HEK293T (cell line): ENCODE results near the gene PLD1.

Experiments used
- CTCF ChIA-PET: fragments of 350-600 bp; formaldehyde crosslinking; extraction: SDS; loops from one replicate; lab custom pipeline; 2021; ENCODE audit warnings: antibody characterized with exemption, inconsistent platforms; lab: Yijun Ruan, JAX
- POLR2A ChIA-PET: fragments of 350-600 bp; formaldehyde crosslinking; extraction: SDS; loops from one replicate; lab custom pipeline; 2020; ENCODE audit warnings: antibody characterized with exemption, inconsistent platforms; lab: Yijun Ruan, JAX
- DNase-seq: peaks from one replicate; pipeline ENCODE4 v3.0.0; 2012; ENCODE audit warnings: mixed read lengths; ENCODE audit errors: extremely low spot score
- ARNT ChIP-seq: fragments of 450-650 bp; IDR thresholded peaks from 2 replicates; pipeline ENCODE4 v1.6.1; 2017; ENCODE audit warnings: mild to moderate bottlenecking
- BHLHE40 ChIP-seq: fragments of 450-650 bp; IDR thresholded peaks from 2 replicates; pipeline ENCODE4 v1.6.1; 2016; ENCODE audit warnings: mild to moderate bottlenecking, moderate library complexity, borderline replicate concordance
- CTBP1 ChIP-seq: fragments of 450-650 bp; IDR thresholded peaks from 2 replicates; pipeline ENCODE4 v1.6.1; 2016; ENCODE audit warnings: borderline replicate concordance
- ELF4 ChIP-seq: fragments of 450-650 bp; IDR thresholded peaks from 2 replicates; pipeline ENCODE4 v1.6.1; 2017; ENCODE audit warnings: antibody characterized with exemption
- FOXA1 ChIP-seq: fragments of 450-650 bp; IDR thresholded peaks from 2 replicates; pipeline ENCODE4 v1.6.1; 2016; ENCODE audit warnings: mild to moderate bottlenecking
- FOXK2 ChIP-seq: fragments of 450-650 bp; IDR thresholded peaks from 2 replicates; pipeline ENCODE4 v1.6.1; 2016; ENCODE audit warnings: mild to moderate bottlenecking
- FOXM1 ChIP-seq: fragments of 450-650 bp; IDR thresholded peaks from 2 replicates; pipeline ENCODE4 v1.6.1; 2017; ENCODE audit warnings: mild to moderate bottlenecking, borderline replicate concordance
- HDGF ChIP-seq: fragments of 450-650 bp; IDR thresholded peaks from 2 replicates; pipeline ENCODE4 v1.6.1; 2017; ENCODE audit warnings: antibody characterized with exemption, borderline replicate concordance
- L3MBTL2 ChIP-seq: fragments of 450-650 bp; conservative IDR thresholded peaks from 2 replicates; pipeline ENCODE4 v1.6.1; 2016; ENCODE audit warnings: mild to moderate bottlenecking
- LEF1 ChIP-seq: fragments of 450-650 bp; IDR thresholded peaks from 2 replicates; pipeline ENCODE4 v1.6.1; 2017; ENCODE audit warnings: mild to moderate bottlenecking, borderline replicate concordance
- NFRKB ChIP-seq: fragments of 450-650 bp; IDR thresholded peaks from 2 replicates; pipeline ENCODE4 v1.6.1; 2016; ENCODE audit warnings: mild to moderate bottlenecking, moderate library complexity
- SP1 ChIP-seq: fragments of 450-650 bp; IDR thresholded peaks from 2 replicates; pipeline ENCODE4 v1.6.1; 2017
- SUZ12 ChIP-seq: fragments of 450-650 bp; IDR thresholded peaks from 2 replicates; pipeline ENCODE4 v1.6.1; 2016; ENCODE audit warnings: mild to moderate bottlenecking
- TARDBP ChIP-seq: fragments of 450-650 bp; IDR thresholded peaks from 2 replicates; pipeline ENCODE4 v1.6.1; 2016
- ZNF384 ChIP-seq: fragments of 450-650 bp; IDR thresholded peaks from 2 replicates; pipeline ENCODE4 v1.6.1; 2016
- TF ChIP-seq, protein P1 (sequence below): fragments of 450-650 bp; IDR thresholded peaks from 2 replicates; pipeline ENCODE4 v1.6.1; 2016

PLD1 gene

DNA sequence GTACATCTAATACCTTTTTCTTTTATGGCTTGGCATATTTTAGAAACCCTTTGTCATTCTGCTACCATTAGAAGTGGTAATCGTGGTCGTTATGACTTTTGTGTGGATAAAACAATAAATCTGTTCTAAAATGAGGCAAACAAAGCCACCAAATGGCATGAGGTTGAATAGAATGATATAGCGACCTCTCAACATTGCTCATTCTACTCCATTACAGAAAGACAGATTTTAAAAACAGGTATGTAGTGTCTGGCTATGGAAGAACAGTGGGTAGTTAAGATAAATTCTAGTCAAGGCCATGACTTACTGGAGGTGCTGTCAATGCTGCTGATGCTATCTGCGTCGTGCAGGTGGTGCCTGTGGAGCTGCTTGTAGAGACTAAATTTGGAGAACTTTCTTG, 123.2 kb downstream of the PLD1 start:
- CTCF ChIA-PET = no interaction called here
- POLR2A ChIA-PET = no interaction called here
- no peak for DNase-seq
- no peak for TF ChIP-seq FOXK2
- TF ChIP-seq SP1 = no peak
- TF ChIP-seq LEF1 = no peak
- TF ChIP-seq FOXA1 = no peak
- TF ChIP-seq TARDBP = no peak
- no peak for TF ChIP-seq CTBP1

DNA sequence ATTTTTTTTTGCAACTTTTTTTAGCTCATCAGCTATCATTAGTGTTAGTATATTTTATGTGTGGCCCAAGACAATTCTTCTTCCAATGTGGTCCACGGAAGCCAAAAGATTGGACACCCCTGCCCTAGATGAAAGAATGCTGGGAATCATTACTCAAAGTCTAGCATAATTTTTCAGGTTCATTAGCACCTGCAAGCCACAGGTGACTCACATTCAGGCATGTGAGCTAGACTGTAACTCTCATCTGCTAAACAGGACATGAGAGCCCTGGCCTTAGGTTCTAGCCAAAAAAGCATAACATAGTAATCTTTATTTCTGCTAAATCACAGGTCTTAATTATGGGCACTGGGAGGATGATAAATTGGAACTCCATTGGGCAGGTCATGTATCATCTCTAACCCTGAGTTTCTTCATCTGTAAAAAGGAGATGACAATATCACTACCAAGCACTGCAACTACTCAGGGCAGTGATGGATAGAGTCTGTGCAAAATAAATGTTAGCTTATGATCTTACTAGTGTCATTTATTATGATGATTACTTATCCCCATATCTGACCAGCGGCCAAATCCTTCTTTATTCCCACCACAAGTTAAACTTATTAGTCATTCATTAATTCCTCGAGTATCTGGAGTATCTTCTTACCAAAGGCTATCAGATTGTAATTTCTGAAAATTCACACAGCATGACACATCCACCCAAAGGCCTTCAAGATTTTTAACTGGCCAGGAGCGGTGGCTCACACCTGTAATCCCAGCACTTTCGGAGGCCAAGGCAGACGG, 125.0 kb downstream of the PLD1 start:
- CTCF ChIA-PET = no interaction called here
- no peak for DNase-seq
- TF ChIP-seq FOXM1 (no peak), TARDBP (no peak), BHLHE40 (no peak), SUZ12 (no peak), SP1 (no peak), L3MBTL2 (no peak), NFRKB (no peak), ZNF384 (no peak), HDGF (no peak), FOXA1 (no peak), FOXK2 (no peak), ARNT (no peak), LEF1 (no peak), CTBP1 (no peak)
- TF ChIP-seq, protein P1, sequence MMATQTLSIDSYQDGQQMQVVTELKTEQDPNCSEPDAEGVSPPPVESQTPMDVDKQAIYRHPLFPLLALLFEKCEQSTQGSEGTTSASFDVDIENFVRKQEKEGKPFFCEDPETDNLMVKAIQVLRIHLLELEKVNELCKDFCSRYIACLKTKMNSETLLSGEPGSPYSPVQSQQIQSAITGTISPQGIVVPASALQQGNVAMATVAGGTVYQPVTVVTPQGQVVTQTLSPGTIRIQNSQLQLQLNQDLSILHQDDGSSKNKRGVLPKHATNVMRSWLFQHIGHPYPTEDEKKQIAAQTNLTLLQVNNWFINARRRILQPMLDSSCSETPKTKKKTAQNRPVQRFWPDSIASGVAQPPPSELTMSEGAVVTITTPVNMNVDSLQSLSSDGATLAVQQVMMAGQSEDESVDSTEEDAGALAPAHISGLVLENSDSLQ = no peak
- POLR2A ChIA-PET = no interaction called here

DNA sequence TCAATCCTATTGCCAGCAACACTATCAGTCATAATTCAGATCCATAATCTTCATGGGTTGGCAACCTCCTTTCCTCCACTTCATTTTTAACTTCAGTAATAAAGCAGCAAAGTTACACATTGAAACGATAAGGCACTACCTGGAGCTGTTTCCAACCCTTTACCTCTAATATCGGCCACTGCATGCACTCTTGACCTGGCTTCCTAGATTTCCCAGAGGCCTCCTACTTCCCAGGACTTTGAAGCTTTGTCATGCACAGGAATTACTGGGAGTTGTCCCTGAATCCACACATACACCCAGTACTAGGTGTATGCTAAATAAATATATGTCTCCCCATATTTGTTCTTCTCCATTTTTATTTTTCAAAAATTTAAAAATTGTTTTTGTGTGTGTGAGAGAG, 126.1 kb downstream of the PLD1 start:
- CTCF ChIA-PET = no interaction called here
- TF ChIP-seq TARDBP (no peak), BHLHE40 (no peak), SP1 (no peak), NFRKB (no peak), HDGF (no peak), SUZ12 (no peak)
- POLR2A ChIA-PET = no interaction called here
- DNase-seq = no peak

DNA sequence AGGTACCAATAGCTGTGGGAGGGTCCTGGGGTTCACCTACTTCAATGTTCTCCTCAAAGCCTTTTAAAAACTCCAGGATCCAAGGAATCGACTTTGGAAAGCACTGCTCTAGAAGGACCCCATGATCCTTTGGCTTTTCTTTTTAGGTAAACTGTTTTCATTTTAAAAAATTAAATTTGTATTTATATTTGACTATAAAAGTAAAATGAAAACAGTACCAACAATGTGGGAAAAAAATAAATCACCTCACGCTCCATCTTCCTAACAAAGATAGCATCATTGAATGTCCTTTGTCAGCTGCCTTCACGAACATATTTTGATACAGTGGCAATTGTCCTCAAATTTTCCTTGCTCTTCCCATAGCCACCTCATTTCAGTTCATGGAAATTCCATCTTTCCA, 127.5 kb downstream of the PLD1 start:
- CTCF ChIA-PET = no interaction called here
- TF ChIP-seq ZNF384 (no peak), ELF4 (no peak), BHLHE40 (no peak), SP1 (no peak), LEF1 (no peak), L3MBTL2 (no peak)
- TF ChIP-seq, protein P1 = no peak
- DNase-seq = no peak
- POLR2A ChIA-PET = no interaction called here

DNA sequence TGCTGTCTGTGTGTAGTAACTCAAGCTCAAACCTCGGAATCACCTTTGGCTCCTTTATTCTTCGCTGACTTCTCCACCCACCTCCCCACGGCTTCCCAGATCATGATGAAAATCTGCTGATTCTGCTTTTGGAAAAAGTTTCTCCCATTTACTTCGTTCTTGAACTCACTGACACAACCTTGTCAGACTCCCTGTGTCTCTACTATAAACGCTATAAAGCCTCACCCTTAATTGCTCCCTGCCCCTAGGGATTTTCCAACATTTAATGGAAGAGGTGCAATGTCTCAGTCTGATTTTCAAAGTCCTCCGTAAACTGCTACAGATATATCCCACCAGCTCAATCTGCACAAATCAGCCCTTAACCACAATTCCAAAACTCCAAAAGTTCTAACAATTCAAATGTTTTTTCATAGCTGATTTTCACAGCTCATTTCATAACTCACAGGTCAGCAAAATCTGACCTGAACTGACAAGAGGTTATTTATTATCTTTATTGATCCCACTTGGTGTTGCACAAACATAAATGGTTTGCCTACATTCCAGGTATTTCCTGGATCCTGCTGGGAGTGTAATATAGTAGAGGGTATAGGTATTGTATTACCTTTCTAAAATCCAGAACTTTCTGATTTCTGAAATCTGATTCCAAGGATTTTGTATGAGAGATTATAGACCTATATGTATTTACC, 129.4 kb downstream of the PLD1 start:
- ChIA-PET CTCF (no interaction called here), POLR2A (no interaction called here)

DNA sequence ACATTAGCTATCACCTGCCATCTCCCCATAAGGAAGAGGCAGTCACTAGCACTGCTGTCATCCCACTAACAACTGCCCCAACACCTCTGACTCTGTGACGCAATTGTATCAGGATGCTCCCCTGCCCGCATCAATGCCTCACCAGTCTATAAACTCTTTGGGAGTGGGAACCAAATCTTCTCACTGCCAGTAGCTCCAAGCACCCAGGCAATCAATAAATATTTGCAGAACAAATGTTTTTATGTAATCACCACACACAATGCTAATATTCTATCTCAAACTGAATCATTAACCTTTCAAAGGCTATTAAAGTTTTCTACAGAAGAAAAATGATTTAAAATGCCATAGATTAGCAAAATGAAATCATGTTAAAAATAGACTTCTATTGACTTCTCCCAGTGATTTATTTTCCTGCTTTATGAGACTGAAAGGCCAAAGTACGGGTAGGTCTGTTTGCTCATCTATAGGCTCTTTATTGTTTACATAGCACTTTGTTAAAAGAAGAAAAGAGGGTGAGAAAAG, 131.3 kb downstream of the PLD1 start:
- ChIA-PET CTCF (no interaction called here), POLR2A (no interaction called here)
- TF ChIP-seq FOXA1 (no peak), SUZ12 (no peak), CTBP1 (no peak), FOXM1 (no peak), BHLHE40 (no peak), NFRKB (no peak), SP1 (no peak), FOXK2 (no peak), L3MBTL2 (no peak)
- TF ChIP-seq, protein P1 = no peak

More for the DNA sequence above, 129.4 kb downstream of the PLD1 start:
- TF ChIP-seq, protein P1 = peak; percentile 76
- TF ChIP-seq LEF1 = no peak
- no peak for DNase-seq

More for the DNA sequence above, 131.3 kb downstream of the PLD1 start:
- no peak for DNase-seq
